ENCODE results near the gene GATA5.

GATA5 gene

DNA sequence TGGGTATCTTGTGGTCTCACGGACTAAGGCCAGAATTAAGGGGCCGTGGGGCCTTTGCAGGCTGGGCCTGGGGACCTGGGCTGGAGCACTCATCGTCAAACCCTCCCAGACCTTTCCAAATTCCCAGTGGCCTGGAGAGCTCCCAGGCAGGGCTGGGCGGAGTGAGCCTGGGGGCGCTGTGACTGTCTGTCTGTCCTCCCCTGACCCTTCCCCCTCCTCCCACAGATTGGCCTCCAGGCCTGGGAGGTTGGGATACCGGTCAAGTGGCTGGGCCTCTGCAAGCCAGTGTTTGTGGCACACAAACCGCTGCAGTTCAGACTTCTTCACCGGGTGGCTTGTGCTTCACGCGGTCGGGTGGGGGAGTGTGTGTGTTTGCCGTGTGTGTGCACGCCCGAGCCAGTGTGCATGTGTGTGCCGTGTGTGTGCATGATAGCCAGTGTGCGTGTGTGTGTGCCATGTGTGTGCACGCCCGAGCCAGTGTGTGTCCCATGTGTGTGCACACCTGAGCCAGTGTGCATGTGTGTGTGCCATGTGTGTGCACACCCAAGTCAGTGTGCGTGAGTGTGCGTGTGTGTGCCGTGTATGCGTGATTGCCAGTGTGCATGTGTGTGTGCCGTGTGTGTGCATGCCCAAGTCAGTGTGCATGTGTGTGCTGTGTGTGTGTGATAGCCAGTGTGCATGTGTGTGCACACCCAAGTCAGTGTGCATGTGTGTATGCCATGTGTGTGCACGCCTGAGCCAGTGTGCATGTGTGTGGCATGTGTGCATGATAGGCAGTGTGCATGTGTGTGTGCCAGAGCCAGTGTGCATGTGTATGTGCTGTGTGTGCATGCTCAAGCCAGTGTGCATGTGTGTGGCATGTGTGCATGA, 54.7 kb downstream of the GATA5 start:
- Histone ChIP-seq H3K4me3 (ENCODE audit: low read depth, low read length) (no peak overlapping the region), H3K36me3 (ENCODE audit: control insufficient read depth, insufficient read depth, low read length) (no peaks in the 10 kb centered on the region), H3K4me1 (peaks cover 10% of the 10 kb centered on the region), H3K79me2 (no peaks in the 10 kb centered on the region), H3K9ac (no peak overlapping the region), H3K9me3 (ENCODE audit: control insufficient read depth, low read length) (no peaks in the 10 kb centered on the region), H3K27ac (no peak overlapping the region), H2AFZ (no peak overlapping the region), H3K27me3 (ENCODE audit: control insufficient read depth, insufficient read depth, low read length) (no peaks in the 10 kb centered on the region), H3K4me2 (ENCODE audit: low read length) (no peak overlapping the region)
- TF ChIP-seq, protein P1, sequence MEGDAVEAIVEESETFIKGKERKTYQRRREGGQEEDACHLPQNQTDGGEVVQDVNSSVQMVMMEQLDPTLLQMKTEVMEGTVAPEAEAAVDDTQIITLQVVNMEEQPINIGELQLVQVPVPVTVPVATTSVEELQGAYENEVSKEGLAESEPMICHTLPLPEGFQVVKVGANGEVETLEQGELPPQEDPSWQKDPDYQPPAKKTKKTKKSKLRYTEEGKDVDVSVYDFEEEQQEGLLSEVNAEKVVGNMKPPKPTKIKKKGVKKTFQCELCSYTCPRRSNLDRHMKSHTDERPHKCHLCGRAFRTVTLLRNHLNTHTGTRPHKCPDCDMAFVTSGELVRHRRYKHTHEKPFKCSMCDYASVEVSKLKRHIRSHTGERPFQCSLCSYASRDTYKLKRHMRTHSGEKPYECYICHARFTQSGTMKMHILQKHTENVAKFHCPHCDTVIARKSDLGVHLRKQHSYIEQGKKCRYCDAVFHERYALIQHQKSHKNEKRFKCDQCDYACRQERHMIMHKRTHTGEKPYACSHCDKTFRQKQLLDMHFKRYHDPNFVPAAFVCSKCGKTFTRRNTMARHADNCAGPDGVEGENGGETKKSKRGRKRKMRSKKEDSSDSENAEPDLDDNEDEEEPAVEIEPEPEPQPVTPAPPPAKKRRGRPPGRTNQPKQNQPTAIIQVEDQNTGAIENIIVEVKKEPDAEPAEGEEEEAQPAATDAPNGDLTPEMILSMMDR (IDR thresholded peaks at IDR 0.05) = no peak

DNA sequence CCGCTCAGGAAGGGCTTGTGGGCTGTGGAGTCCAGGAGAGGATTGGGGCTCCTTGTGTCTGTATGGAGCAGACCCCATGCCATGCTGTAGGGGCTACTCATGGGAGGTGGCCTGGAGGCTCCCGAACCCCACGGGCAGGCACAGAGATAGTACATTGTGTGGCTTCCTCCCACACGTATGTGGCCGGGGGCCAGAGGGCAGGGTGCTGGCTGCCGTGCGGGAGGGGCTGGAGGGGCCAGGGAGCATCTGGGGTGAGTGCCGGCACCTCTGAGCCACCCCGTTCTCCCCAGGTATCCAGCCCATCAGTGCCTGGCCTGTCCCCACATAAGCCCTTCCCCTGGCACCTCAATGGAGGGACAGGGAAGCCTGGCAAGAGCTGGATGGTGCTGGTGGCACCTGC, 56.0 kb downstream of the GATA5 start:
- no peak overlapping the region for H3K27ac ChIP-seq
- H3K4me3 ChIP-seq (ENCODE audit: low read depth, low read length) = no peak overlapping the region
- H3K4me1 ChIP-seq = peaks cover 4% of the 10 kb centered on the region
- no peaks in the 10 kb centered on the region for H3K36me3 ChIP-seq (ENCODE audit: control insufficient read depth, insufficient read depth, low read length)
- no peaks in the 10 kb centered on the region for H3K27me3 ChIP-seq (ENCODE audit: control insufficient read depth, insufficient read depth, low read length)
- TF ChIP-seq, protein P1 (IDR thresholded peaks at IDR 0.05) = no peak
- H2AFZ ChIP-seq = no peak overlapping the region
- no peaks in the 10 kb centered on the region for H3K79me2 ChIP-seq
- H3K9me3 ChIP-seq (ENCODE audit: control insufficient read depth, low read length) = no peaks in the 10 kb centered on the region
- no peak overlapping the region for H3K9ac ChIP-seq
- H3K4me2 ChIP-seq (ENCODE audit: low read length) = no peak overlapping the region

DNA sequence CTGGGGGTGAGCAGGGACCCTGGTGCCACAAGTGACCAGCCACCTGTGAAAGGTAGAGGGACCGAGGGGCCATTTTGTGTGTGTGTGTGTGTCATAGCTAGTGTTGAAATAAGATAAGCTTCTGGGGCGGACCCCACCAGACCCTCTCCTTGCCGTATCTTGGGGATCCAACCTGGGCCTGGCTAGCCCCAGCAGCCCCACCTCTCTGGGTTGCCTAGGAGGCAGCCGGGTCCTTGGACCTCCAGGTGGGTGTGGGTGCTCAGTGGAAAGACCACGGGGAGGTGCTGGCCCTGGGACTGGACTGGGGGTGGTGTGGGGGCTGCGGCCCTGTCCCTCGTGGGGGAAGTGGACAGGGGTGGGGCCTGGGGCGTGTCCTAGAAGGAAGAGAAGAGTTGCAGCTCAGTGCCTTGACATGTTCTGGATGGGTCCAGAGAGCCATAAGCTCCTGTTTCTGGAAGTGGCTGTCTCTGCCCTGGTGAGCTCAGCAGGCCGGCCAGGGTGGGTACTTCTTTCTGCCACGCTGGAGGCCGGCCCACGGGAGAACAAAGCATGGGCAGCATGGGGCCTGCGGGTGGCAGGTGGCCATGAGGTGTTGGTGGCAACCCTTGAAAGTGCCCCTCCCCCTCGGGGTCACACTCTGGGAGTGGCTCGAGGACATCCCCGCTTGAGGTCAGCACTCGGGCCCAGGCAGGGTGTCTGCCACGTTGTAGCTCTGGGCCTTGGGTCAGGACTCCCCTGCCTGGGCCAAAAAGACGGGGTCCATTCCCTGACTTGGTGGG, 56.9 kb downstream of the GATA5 start:
- H3K36me3 ChIP-seq (ENCODE audit: control insufficient read depth, insufficient read depth, low read length) = no peaks in the 10 kb centered on the region
- H3K4me3 ChIP-seq (ENCODE audit: low read depth, low read length) = no peak overlapping the region
- no peaks in the 10 kb centered on the region for H3K27me3 ChIP-seq (ENCODE audit: control insufficient read depth, insufficient read depth, low read length)
- peaks cover 3% of the 10 kb centered on the region for H3K4me1 ChIP-seq
- H3K9ac ChIP-seq = no peak overlapping the region
- H3K79me2 ChIP-seq = no peaks in the 10 kb centered on the region
- H3K9me3 ChIP-seq (ENCODE audit: control insufficient read depth, low read length) = no peaks in the 10 kb centered on the region
- no peak overlapping the region for H3K4me2 ChIP-seq (ENCODE audit: low read length)
- TF ChIP-seq, protein P1 (IDR thresholded peaks at IDR 0.05) = no peak
- H3K27ac ChIP-seq = no peak overlapping the region
- H2AFZ ChIP-seq = no peak overlapping the region

DNA sequence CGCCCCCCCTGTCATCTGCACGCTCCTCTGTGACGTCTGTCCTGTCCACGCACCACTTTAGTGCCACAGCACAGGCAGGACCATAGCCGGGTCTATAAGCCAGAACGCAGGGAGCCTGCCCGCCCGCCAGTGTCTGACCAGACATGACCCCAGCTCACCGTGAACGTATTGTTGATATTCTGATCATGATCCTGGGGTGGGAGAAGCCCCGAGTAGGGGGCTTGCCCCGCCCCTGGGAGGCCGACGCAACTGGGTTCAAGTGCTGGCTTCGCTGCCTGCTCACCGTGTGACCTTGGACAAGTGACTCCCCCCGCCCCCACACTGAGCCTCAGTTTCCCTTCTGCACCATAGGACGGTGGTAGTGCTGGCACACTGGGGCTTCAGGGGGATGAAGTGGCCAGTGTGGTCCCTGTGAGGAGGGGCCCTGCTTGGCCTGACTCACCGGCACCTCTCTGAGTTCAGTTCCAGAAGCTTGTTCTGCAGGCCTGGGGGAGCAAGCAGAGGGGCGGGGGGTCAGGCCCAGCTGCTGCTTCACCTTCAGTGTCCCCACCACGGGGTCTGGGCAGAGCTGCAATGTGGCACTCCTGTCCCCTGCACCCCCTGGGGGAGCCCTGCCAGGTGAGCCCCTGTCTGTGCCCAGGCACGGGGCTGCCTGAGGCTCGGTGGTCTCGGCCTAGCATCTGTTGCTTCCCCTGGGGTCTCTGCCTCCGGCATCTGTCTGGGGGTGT, 57.6 kb downstream of the GATA5 start:
- H3K4me1 ChIP-seq = no peaks in the 10 kb centered on the region
- no peak overlapping the region for H3K27ac ChIP-seq
- TF ChIP-seq, protein P1 (IDR thresholded peaks at IDR 0.05) = no peak
- H3K4me2 ChIP-seq (ENCODE audit: low read length) = no peak overlapping the region
- no peak overlapping the region for H3K4me3 ChIP-seq (ENCODE audit: low read depth, low read length)
- H3K79me2 ChIP-seq = no peaks in the 10 kb centered on the region
- no peaks in the 10 kb centered on the region for H3K27me3 ChIP-seq (ENCODE audit: control insufficient read depth, insufficient read depth, low read length)
- H2AFZ ChIP-seq = no peak overlapping the region
- H3K9me3 ChIP-seq (ENCODE audit: control insufficient read depth, low read length) = no peaks in the 10 kb centered on the region
- H3K36me3 ChIP-seq (ENCODE audit: control insufficient read depth, insufficient read depth, low read length) = no peaks in the 10 kb centered on the region
- no peak overlapping the region for H3K9ac ChIP-seq
